ENCODE data around the gene RAP2A. TPM values are rescaled to one million over a fixed set of nuclear protein-coding genes. Genes with fewer than 3 reads are reported as not detected.

RAP2A gene
- total and polyA plus RNA-seq, 2 experiments from 2014 or later, result 15.1 to 24.3 TPM

GRCh38 chr13:97440598-97441170 lies 6.7 kb downstream of the RAP2A start:
- no peaks in the 10 kb centered on the region for H3K9me3 ChIP-seq (ENCODE audit: low read depth)
- H3K36me3 ChIP-seq, result no peaks in the 10 kb centered on the region
- H3K4me3 ChIP-seq, result no peak overlapping the region
- peaks cover 10% of the 10 kb centered on the region for H3K4me1 ChIP-seq (ENCODE audit: low read depth)
- no peak overlapping the region for H3K27ac ChIP-seq
- no peaks in the 10 kb centered on the region for H3K27me3 ChIP-seq
- peak in 1 of 2 donors; percentile 33 for DNase-seq (ENCODE audit: low read depth in 1 of 2, low spot score in 1 of 2)
- TF ChIP-seq, protein P1, sequence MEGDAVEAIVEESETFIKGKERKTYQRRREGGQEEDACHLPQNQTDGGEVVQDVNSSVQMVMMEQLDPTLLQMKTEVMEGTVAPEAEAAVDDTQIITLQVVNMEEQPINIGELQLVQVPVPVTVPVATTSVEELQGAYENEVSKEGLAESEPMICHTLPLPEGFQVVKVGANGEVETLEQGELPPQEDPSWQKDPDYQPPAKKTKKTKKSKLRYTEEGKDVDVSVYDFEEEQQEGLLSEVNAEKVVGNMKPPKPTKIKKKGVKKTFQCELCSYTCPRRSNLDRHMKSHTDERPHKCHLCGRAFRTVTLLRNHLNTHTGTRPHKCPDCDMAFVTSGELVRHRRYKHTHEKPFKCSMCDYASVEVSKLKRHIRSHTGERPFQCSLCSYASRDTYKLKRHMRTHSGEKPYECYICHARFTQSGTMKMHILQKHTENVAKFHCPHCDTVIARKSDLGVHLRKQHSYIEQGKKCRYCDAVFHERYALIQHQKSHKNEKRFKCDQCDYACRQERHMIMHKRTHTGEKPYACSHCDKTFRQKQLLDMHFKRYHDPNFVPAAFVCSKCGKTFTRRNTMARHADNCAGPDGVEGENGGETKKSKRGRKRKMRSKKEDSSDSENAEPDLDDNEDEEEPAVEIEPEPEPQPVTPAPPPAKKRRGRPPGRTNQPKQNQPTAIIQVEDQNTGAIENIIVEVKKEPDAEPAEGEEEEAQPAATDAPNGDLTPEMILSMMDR (IDR thresholded peaks at IDR 0.05; ENCODE audit: low read depth, low read length), result no peak

DNA sequence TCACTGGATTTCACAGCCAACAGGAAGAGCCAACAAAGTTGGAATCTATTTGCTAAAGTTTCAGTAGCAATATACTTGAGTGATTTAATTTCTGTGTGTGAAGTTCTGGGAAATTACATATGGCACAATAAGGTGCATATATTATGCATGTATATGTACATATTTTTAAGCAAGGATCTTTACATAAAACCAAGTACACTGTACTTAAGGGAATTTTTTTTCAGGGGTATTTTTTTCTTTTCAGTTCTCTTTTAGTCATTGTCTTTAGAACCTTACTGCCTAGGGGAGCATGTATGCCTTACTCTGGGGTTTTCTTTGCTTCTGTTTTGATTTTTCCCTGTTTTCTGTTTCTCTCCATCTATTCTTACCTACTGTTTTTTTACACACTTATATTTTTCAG lies 7.4 kb downstream of the RAP2A start:
- Histone ChIP-seq H3K9me3 (ENCODE audit: low read depth) (no peaks in the 10 kb centered on the region), H3K27ac (no peak overlapping the region), H3K4me1 (ENCODE audit: low read depth) (peaks cover 3% of the 10 kb centered on the region), H3K36me3 (no peaks in the 10 kb centered on the region), H3K27me3 (no peaks in the 10 kb centered on the region), H3K4me3 (no peak overlapping the region)
- TF ChIP-seq, protein P1 (IDR thresholded peaks at IDR 0.05; ENCODE audit: low read depth, low read length), result no peak
- no peak for DNase-seq (ENCODE audit: low read depth in 1 of 2, low spot score in 1 of 2)

GRCh38 chr13:97445522-97446187 lies 11.7 kb downstream of the RAP2A start:
- TF ChIP-seq, protein P1 (IDR thresholded peaks at IDR 0.05; ENCODE audit: low read depth, low read length), result no peak
- no peaks in the 10 kb centered on the region for H3K4me1 ChIP-seq (ENCODE audit: low read depth)
- H3K36me3 ChIP-seq, result no peaks in the 10 kb centered on the region
- no peaks in the 10 kb centered on the region for H3K9me3 ChIP-seq (ENCODE audit: low read depth)
- no peak overlapping the region for H3K4me3 ChIP-seq
- H3K27me3 ChIP-seq, result no peaks in the 10 kb centered on the region
- no peak overlapping the region for H3K27ac ChIP-seq
- DNase-seq (ENCODE audit: low read depth in 1 of 2, low spot score in 1 of 2), result no peak

DNA sequence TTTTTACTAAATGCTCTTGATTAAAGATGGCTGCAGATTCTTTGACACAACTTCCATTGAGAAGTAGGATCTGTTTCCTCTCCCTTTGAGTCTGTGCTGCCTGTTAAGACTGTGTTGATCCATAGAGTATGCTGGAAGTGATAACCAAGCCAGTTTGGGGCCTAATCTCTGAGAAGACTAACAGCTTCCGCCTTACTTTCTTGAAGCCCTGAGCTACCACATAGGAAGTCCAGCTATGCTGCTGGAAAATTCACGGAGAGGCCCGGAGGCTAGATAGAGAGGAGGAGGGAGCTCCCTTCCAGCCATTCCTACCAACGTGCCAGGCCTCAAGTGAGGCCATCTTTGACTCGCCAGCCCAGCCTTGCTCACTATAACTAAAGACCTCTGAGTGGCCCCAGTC lies 12.5 kb downstream of the RAP2A start:
- Histone ChIP-seq H3K27ac (no peak overlapping the region), H3K4me3 (no peak overlapping the region), H3K9me3 (ENCODE audit: low read depth) (no peaks in the 10 kb centered on the region), H3K27me3 (no peaks in the 10 kb centered on the region), H3K36me3 (no peaks in the 10 kb centered on the region), H3K4me1 (ENCODE audit: low read depth) (no peaks in the 10 kb centered on the region)
- TF ChIP-seq, protein P1 (IDR thresholded peaks at IDR 0.05; ENCODE audit: low read depth, low read length), result no peak
- no peak for DNase-seq (ENCODE audit: low read depth in 1 of 2, low spot score in 1 of 2)

DNA sequence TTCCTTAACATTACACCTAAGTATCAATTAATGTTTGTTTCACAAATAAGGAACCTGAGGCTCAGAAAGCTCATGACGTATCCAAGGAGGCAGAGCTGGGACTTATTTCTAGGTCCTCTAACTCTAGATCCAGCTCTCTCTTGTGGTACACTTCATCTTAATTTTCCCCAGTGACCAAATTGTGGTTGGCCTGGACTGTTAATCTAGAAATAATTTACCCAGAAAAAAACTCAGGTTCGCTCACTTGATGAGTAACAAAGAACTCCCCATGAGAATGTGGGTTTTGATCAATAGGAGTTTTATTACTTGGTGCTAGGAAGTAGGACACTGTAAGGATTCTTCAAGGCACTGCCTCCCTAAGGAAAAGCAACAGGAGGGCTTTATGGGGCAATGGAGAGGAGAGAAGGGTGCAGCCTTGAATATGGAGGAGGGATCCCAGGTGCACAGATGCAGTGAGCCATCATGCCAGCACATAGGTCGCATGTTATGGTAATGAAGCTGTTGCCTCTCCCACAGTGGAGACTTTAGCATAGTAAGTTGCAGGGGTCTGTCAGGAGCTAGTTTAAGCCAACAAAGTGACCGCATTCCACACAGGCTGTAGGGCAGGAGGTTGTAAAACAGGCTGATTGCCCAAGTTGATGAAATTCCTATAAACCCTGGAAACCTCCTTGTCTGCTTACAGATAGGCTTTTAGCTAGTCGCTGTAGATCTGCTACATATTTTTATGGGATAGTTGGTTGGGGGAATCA lies 14.7 kb downstream of the RAP2A start:
- H3K4me3 ChIP-seq, result no peak overlapping the region
- no peaks in the 10 kb centered on the region for H3K36me3 ChIP-seq
- TF ChIP-seq, protein P1 (IDR thresholded peaks at IDR 0.05; ENCODE audit: low read depth, low read length), result no peak
- H3K27ac ChIP-seq, result no peak overlapping the region
- DNase-seq (ENCODE audit: low read depth in 1 of 2, low spot score in 1 of 2), result no peak
- no peaks in the 10 kb centered on the region for H3K9me3 ChIP-seq (ENCODE audit: low read depth)
- H3K4me1 ChIP-seq (ENCODE audit: low read depth), result no peaks in the 10 kb centered on the region
- no peaks in the 10 kb centered on the region for H3K27me3 ChIP-seq
